GM11168 (cell line): ENCODE data around the gene TAGLN2.

Experiments
- in situ Hi-C: fragments of 300-500 bp; cut with MboI; formaldehyde crosslinking; loops from one replicate; pipeline ENCODE4 v1.12.0; 2022; ENCODE audit warnings: low sequenced_read_pairs; ENCODE audit not compliant: unreplicated experiment

The TAGLN2 gene

DNA sequence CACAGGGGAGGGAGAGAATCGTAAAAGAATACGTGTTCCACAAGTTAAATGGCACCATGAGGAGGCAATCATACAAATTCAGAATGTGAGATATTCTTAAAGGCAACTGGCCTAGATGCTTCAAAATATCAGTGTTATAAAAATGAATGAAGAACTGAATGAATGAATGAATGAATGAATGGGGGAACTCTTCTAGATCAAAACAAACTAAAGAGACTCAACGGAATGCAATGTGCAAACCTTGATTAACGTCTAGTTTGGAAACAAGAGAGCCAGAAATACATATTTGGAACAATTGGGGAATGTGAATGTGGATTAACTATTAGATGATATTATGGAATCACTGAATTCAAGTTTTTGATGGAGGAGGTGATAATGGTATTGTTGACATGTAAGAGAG is 42.2 kb downstream of the TAGLN2 start:
- in situ Hi-C loops, result no loop called here

GRCh38 chr1:159882527-159882862 is 42.8 kb downstream of the TAGLN2 start:
- in situ Hi-C loops, result no loop called here

DNA sequence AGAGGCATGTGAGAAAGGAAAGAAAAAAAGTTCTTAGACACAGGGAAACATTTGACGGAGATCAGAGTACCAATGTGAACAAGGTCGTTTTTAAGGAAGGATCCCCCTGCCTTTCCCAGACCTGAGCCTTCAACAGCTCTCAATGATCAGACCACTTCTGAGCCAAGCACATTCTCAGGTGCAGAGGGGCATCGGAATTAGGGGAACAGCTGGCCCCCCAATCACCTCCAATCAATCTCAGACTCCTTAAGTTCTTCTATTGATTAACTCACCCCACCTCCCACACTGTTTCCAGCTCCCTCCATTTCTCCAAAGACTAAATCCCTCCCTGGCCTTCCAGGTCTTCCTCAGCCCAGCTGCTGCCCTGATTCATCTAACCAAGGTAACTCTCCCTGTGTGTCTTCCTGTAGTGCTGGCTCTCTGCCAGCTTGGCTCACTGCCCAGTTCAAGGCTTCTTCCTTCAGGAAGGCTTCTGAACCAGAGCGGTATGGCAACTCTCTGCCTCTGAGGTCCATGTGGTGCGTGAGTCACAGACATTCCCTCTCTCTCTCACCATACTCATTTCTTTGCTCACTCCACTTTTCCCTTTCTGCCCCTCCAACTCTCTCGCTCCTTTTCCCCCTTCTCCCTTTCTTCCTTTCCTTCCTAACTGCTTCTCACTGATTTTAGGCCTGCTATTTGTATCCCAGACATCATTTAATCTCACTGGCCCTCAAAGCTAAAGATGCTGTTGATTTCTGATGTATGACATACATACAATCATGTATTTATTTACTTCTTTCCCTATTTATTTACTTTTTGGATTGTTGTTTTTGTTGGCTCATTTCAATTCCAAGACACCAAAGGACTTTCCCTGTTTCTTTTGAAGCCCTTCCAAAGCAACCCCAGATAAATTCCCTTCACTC is 43.4 kb downstream of the TAGLN2 start:
- in situ Hi-C loops, result no loop called here

- in situ Hi-C loops, result no loop called here
These were observed 44.9 kb downstream of the TAGLN2 start for GRCh38 chr1:159880430-159880829.

- in situ Hi-C loops, result no loop called here
These were observed 45.3 kb downstream of the TAGLN2 start for GRCh38 chr1:159879977-159880376.

GRCh38 chr1:159879136-159879535 is 46.2 kb downstream of the TAGLN2 start:
- in situ Hi-C loops, result no loop called here

DNA sequence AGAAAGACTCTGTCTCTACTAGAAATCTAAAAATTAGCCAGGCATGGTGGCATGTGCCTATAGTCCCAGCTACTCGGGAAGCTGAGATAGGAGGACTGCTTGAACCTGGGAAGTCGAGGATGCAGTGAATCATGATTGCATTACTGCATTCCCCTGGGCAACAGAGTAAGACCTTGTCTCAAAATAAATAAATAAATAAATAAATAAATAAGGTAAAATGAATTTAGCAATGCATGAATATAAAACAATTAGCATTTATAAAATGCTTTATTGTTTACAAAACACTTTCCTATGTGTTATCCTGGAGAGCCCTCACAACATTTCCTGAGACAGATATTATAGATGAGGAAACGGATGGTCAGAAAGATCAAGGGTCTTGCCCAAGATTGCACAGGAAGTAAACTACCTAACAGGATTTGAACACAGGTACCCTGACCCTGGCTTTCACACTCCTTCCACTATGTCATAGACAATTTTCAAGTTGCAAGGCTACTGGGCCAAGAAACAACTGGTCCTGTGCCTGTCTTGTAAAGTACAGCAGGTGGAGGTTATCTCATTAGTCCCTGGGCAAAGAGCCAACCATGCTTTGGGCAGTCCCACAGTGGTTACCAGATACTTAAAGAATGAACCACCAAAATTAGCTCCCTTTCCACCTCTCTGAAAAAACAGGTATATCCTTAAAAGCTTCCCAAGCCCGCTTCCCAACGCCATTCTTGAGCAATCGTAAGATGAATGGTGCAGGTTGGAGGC is 47.4 kb downstream of the TAGLN2 start:
- in situ Hi-C loops, result no loop called here

DNA sequence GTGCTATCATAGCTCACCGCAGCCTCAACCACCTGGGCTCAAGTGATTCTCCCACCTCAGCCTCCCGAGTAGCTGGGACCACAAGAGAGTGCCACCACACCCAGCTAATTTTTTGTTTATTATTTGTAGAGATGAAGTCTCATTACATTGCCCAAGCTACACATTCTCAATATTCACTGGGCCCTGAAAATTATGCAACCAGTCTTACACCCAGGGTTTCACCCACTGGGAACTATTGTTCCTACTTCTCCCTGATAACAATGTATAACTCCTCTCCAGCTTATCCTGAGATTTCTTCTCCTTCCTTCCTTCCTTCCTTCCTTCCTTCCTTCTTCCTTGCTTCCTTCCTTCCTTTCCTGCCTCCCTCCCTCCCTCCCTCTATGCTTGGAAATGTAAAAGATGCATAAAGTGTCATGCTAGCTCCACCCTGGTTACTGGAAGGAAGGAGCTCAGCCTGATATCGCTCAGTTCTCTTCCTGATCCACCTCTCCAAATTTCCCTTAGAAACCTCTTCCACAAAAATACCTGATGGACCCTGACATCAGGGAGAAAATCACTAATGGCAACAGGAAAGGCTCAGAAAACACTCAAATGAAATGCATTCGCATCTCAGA is 51.7 kb downstream of the TAGLN2 start:
- in situ Hi-C loops, result no loop called here

GRCh38 chr1:159872891-159873290 is 52.4 kb downstream of the TAGLN2 start:
- in situ Hi-C loops, result no loop called here

- in situ Hi-C loops, result no loop called here
These were observed 54.6 kb downstream of the TAGLN2 start for GRCh38 chr1:159870704-159871103.

- in situ Hi-C loops, result no loop called here
These were observed 55.7 kb downstream of the TAGLN2 start for GRCh38 chr1:159869607-159870006.

DNA sequence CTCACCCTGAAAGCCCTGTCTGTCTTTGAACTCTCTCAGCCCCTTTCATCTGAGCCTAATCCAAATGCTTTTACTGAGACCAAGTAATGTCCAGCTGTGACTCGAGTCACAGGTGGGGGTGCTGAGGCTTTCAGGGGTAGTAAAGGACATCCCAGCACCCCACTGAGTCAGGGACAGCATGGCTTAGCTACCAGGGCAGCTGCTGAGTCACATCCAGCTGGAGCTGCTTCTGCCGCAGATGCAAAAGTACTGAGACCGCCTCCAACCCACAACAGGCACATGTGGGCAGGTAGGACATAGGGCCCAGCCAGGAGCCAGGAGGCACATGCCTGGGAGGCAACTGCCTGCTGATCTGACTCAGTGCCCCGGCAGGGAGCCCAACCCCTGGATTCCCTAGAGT is 56.1 kb downstream of the TAGLN2 start:
- in situ Hi-C loops, result no loop called here

DNA sequence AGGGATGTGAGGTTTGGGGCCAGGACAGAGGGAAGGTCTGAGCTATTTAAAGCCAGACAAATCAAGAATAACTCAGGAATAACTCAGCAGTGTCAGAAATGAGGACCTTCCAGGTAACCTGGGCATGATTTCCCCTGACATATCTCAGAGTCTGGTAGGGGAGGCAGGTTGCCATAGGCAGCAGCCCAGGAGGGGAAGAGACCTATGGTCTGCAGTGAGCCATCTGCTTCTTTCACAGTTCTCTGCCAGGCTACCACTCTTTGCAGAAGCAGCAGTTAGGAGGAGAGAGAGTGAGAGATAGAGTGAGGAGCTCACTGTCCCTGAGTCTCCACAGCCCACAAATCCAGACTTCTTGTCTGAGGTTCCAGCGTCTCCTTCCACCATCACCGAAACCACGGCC is 56.5 kb downstream of the TAGLN2 start:
- in situ Hi-C loops, result no loop called here
